HEK293 (cell line): Measurements from ENCODE around the gene ITGA2B.

Source experiments
- CTCF ChIP-seq: fragments of 450-650 bp; formaldehyde crosslinking; IDR thresholded peaks from 2 replicates; pipeline ENCODE4 v1.5.1; 2016; ENCODE audit warnings: missing biosample characterization, missing genetic modification characterization
- ELK4 ChIP-seq: IDR thresholded peaks from 2 replicates; pipeline ENCODE4 v1.6.1; 2011; ENCODE audit warnings: mild to moderate bottlenecking, low read depth, low read length, borderline replicate concordance
- PATZ1 ChIP-seq: fragments of 450-650 bp; formaldehyde crosslinking; IDR thresholded peaks from 2 replicates; pipeline ENCODE4 v1.5.1; 2016; ENCODE audit warnings: missing biosample characterization, missing genetic modification characterization
- REST ChIP-seq: fragments of 450-650 bp; formaldehyde crosslinking; IDR thresholded peaks from 2 replicates; pipeline ENCODE4 v1.5.1; 2016; ENCODE audit warnings: missing biosample characterization, missing genetic modification characterization
- ZBTB11 ChIP-seq: fragments of 450-650 bp; formaldehyde crosslinking; conservative IDR thresholded peaks from 2 replicates; pipeline ENCODE4 v1.5.1; 2016; ENCODE audit warnings: low read depth, missing biosample characterization, missing genetic modification characterization
- ZBTB17 ChIP-seq: fragments of 450-650 bp; formaldehyde crosslinking; IDR thresholded peaks from 2 replicates; pipeline ENCODE4 v1.5.1; 2016; ENCODE audit warnings: missing biosample characterization, missing genetic modification characterization
- ZBTB44 ChIP-seq: fragments of 450-650 bp; IDR thresholded peaks from 2 replicates; pipeline ENCODE4 v1.5.1; 2018; ENCODE audit warnings: missing biosample characterization, mild to moderate bottlenecking, missing genetic modification characterization
- ZNF24 ChIP-seq: fragments of 450-650 bp; formaldehyde crosslinking; IDR thresholded peaks from 2 replicates; pipeline ENCODE4 v1.5.1; 2016; ENCODE audit warnings: missing biosample characterization, missing genetic modification characterization
- ZNF398 ChIP-seq: fragments of 450-650 bp; formaldehyde crosslinking; IDR thresholded peaks from 2 replicates; pipeline ENCODE4 v1.5.1; 2017; ENCODE audit warnings: missing biosample characterization, missing genetic modification characterization
- ZNF777 ChIP-seq: fragments of 450-650 bp; formaldehyde crosslinking; IDR thresholded peaks from 2 replicates; pipeline ENCODE4 v1.5.1; 2017; ENCODE audit warnings: missing biosample characterization, missing genetic modification characterization, borderline replicate concordance

GRCh38 chr17:44344939-44345453 lies 44.5 kb downstream of the ITGA2B start, which contains the start of gene GRN:
- TF ChIP-seq PATZ1 (tag by site-specific recombination) (peak; percentile 78), CTCF (tag by site-specific recombination) (no peak), ZNF398 (tag by site-specific recombination) (no peak), ZBTB11 (peak; percentile 34; the same call in 1 of the 2 replicates), ZBTB44 (tag by site-specific recombination) (no peak), ZNF777 (tag by site-specific recombination) (no peak), ELK4 (no peak), ZNF24 (tag by site-specific recombination) (peak; percentile 88), REST (tag by site-specific recombination) (no peak; the same call in 1 of the 2 replicates), ZBTB17 (tag by site-specific recombination) (peak; percentile 76)
